Central memory CD8-positive, alpha-beta T cell (primary cell): Measurements from ENCODE around the gene SF1.

Source experiments
- ATAC-seq: fragments of 150-1000 bp; cut with Tn5 transposase; replicated peaks from 2 replicates; pipeline ENCODE4 v1.10.0; 2022; ENCODE audit warnings: mild to moderate bottlenecking, moderate FRiP score, moderate number of reproducible peaks; ENCODE audit not compliant: poor library complexity, severe bottlenecking; ENCODE audit errors: extremely low read depth
- DNase-seq, 2 donors: peaks; one replicate each; pipeline ENCODE4 v3.0.0; 2021; ENCODE audit warnings: low spot score in 2 of 2
- H3K27ac Mint-ChIP-seq: one replicate; pipeline ENCODE4 v1.8.0; 2022; ENCODE audit warnings: low read depth, mild to moderate bottlenecking, moderate library complexity, mixed read lengths
- H3K27me3 Mint-ChIP-seq: one replicate; pipeline ENCODE4 v1.8.0; 2022; ENCODE audit warnings: mixed read lengths
- H3K36me3 Mint-ChIP-seq: one replicate; pipeline ENCODE4 v1.8.0; 2022; ENCODE audit warnings: mild to moderate bottlenecking, moderate library complexity, mixed read lengths; ENCODE audit not compliant: insufficient read depth
- H3K4me1 Mint-ChIP-seq: one replicate; pipeline ENCODE4 v1.8.0; 2022; ENCODE audit warnings: mixed read lengths
- H3K4me3 Mint-ChIP-seq: one replicate; pipeline ENCODE4 v1.8.0; 2022; ENCODE audit warnings: mild to moderate bottlenecking, moderate library complexity, mixed read lengths
- H3K9me3 Mint-ChIP-seq: one replicate; pipeline ENCODE4 v1.8.0; 2022; ENCODE audit warnings: mixed read lengths

Gene SF1

GRCh38 chr11:64809781-64810241 is 31.5 kb upstream of the SF1 start:
- H3K9me3 Mint-ChIP-seq = no peaks in the 10 kb centered on the region
- H3K4me3 Mint-ChIP-seq = peak overlapping the region; percentile 97
- H3K36me3 Mint-ChIP-seq = peaks cover 14% of the 10 kb centered on the region
- no peaks in the 10 kb centered on the region for H3K27me3 Mint-ChIP-seq
- DNase-seq = no peak
- peaks cover 31% of the 10 kb centered on the region for H3K4me1 Mint-ChIP-seq
- peak; percentile 2 for ATAC-seq
- H3K27ac Mint-ChIP-seq = peak overlapping the region; percentile 95

GRCh38 chr11:64805481-64805880 is 27.1 kb upstream of the SF1 start:
- Mint-ChIP-seq H3K27me3 (no peaks in the 10 kb centered on the region), H3K4me1 (peaks cover 39% of the 10 kb centered on the region), H3K9me3 (no peaks in the 10 kb centered on the region), H3K27ac (no peak overlapping the region), H3K36me3 (peaks cover 15% of the 10 kb centered on the region), H3K4me3 (no peak overlapping the region)
- DNase-seq = no peak
- ATAC-seq = no peak

GRCh38 chr11:64804346-64805210 is 26.2 kb upstream of the SF1 start:
- no peak for DNase-seq
- Mint-ChIP-seq H3K4me1 (peaks cover 30% of the 10 kb centered on the region), H3K4me3 (peak overlapping the region; percentile 81), H3K27ac (peak overlapping the region; percentile 94), H3K36me3 (peaks cover 14% of the 10 kb centered on the region), H3K9me3 (no peaks in the 10 kb centered on the region), H3K27me3 (no peaks in the 10 kb centered on the region)
- no peak for ATAC-seq

GRCh38 chr11:64803846-64804345 is 25.6 kb upstream of the SF1 start:
- Mint-ChIP-seq H3K4me3 (peak overlapping the region; percentile 81), H3K9me3 (no peaks in the 10 kb centered on the region), H3K4me1 (peaks cover 27% of the 10 kb centered on the region), H3K27ac (peak overlapping the region; percentile 94), H3K27me3 (no peaks in the 10 kb centered on the region), H3K36me3 (peaks cover 15% of the 10 kb centered on the region)
- no peak for DNase-seq
- ATAC-seq = no peak

GRCh38 chr11:64803158-64803845 is 25.0 kb upstream of the SF1 start, which contains the start of gene MAP4K2:
Gene MAP4K2, minus strand, starts transcription at chr11:64803214. Its CDS starts 65 bp downstream, at chr11:64803149.
- peaks cover 30% of the 10 kb centered on the region for H3K4me1 Mint-ChIP-seq
- peak within 1 kb of the TSS; percentile 94 for H3K27ac Mint-ChIP-seq
- no peaks in the 10 kb centered on the region for H3K9me3 Mint-ChIP-seq
- H3K36me3 Mint-ChIP-seq = peaks cover 16% of the 10 kb centered on the region
- no peaks in the 10 kb centered on the region for H3K27me3 Mint-ChIP-seq
- DNase-seq = peak; percentile 71 to 75
- peak; percentile 80 for ATAC-seq
- H3K4me3 Mint-ChIP-seq = peak within 1 kb of the TSS; percentile 81

GRCh38 chr11:64802370-64803157 is 24.2 kb upstream of the SF1 start:
- no peaks in the 10 kb centered on the region for H3K27me3 Mint-ChIP-seq
- H3K36me3 Mint-ChIP-seq = peaks cover 16% of the 10 kb centered on the region
- H3K27ac Mint-ChIP-seq = peak overlapping the region; percentile 61
- H3K4me1 Mint-ChIP-seq = peaks cover 25% of the 10 kb centered on the region
- H3K4me3 Mint-ChIP-seq = peak overlapping the region; percentile 81
- H3K9me3 Mint-ChIP-seq = no peaks in the 10 kb centered on the region
- ATAC-seq = peak; percentile 38
- DNase-seq = peak in 1 of 2 donors; percentile 29

GRCh38 chr11:64801561-64802369 is 23.4 kb upstream of the SF1 start:
- peaks cover 12% of the 10 kb centered on the region for H3K36me3 Mint-ChIP-seq
- peak overlapping the region; percentile 74 for H3K27ac Mint-ChIP-seq
- H3K27me3 Mint-ChIP-seq = no peaks in the 10 kb centered on the region
- no peaks in the 10 kb centered on the region for H3K9me3 Mint-ChIP-seq
- H3K4me1 Mint-ChIP-seq = peaks cover 21% of the 10 kb centered on the region
- ATAC-seq (no peak), DNase-seq (no peak)
- peak overlapping the region; percentile 81 for H3K4me3 Mint-ChIP-seq

GRCh38 chr11:64801158-64801464 is 22.8 kb upstream of the SF1 start:
- DNase-seq = no peak
- H3K4me3 Mint-ChIP-seq = peak overlapping the region; percentile 32
- no peaks in the 10 kb centered on the region for H3K9me3 Mint-ChIP-seq
- peaks cover 19% of the 10 kb centered on the region for H3K4me1 Mint-ChIP-seq
- ATAC-seq = no peak
- peak overlapping the region; percentile 74 for H3K27ac Mint-ChIP-seq
- H3K36me3 Mint-ChIP-seq = peaks cover 11% of the 10 kb centered on the region
- H3K27me3 Mint-ChIP-seq = no peaks in the 10 kb centered on the region

- Mint-ChIP-seq H3K27ac (peak overlapping the region; percentile 74), H3K4me1 (peaks cover 19% of the 10 kb centered on the region), H3K4me3 (no peak overlapping the region), H3K27me3 (no peaks in the 10 kb centered on the region), H3K36me3 (peaks cover 12% of the 10 kb centered on the region), H3K9me3 (no peaks in the 10 kb centered on the region)
- DNase-seq = no peak
- no peak for ATAC-seq
Observed at GRCh38 chr11:64800303-64801157, 22.2 kb upstream of the SF1 start.

GRCh38 chr11:64799623-64800302 is 21.4 kb upstream of the SF1 start:
- Mint-ChIP-seq H3K4me3 (no peak overlapping the region), H3K27ac (no peak overlapping the region)

GRCh38 chr11:64799256-64799622 is 20.9 kb upstream of the SF1 start:
- Mint-ChIP-seq H3K4me3 (no peak overlapping the region), H3K36me3 (peaks cover 15% of the 10 kb centered on the region), H3K27me3 (no peaks in the 10 kb centered on the region), H3K9me3 (no peaks in the 10 kb centered on the region), H3K4me1 (peaks cover 19% of the 10 kb centered on the region), H3K27ac (no peak overlapping the region)
- DNase-seq (no peak), ATAC-seq (no peak)

More at GRCh38 chr11:64799623-64800302, 21.4 kb upstream of the SF1 start:
- H3K4me1 Mint-ChIP-seq = peaks cover 19% of the 10 kb centered on the region
- peaks cover 15% of the 10 kb centered on the region for H3K36me3 Mint-ChIP-seq
- no peaks in the 10 kb centered on the region for H3K27me3 Mint-ChIP-seq
- DNase-seq (no peak), ATAC-seq (no peak)
- H3K9me3 Mint-ChIP-seq = no peaks in the 10 kb centered on the region
